ENCODE results near the gene MRPS31.
A peak's percentile ranks its signal among the peaks of the same experiment; 100 is the strongest.

The MRPS31 gene

GRCh38 chr13:40770934-40771618 lies at the start of gene MRPS31:
Gene MRPS31 (minus strand): TSS chr13:40771190. CDS start chr13:40771136, 54 bp downstream.
- peak; percentile 89 for DNase-seq

- DNase-seq: no peak
Measured at GRCh38 chr13:40819797-40820315, 48.9 kb upstream of the MRPS31 start.

- no peak for DNase-seq
Measured at GRCh38 chr13:40818926-40819325, 47.9 kb upstream of the MRPS31 start.

- no peak for DNase-seq
Measured at GRCh38 chr13:40814803-40815202, 43.8 kb upstream of the MRPS31 start.

GRCh38 chr13:40813667-40814454 lies 42.9 kb upstream of the MRPS31 start:
- peak; percentile 27 for DNase-seq

- no peak for DNase-seq
Measured at GRCh38 chr13:40812724-40813445, 41.9 kb upstream of the MRPS31 start.

- no peak for DNase-seq
Measured at GRCh38 chr13:40812102-40812501, 41.1 kb upstream of the MRPS31 start.

- DNase-seq: no peak
Measured at GRCh38 chr13:40809471-40809870, 38.5 kb upstream of the MRPS31 start.

- DNase-seq: no peak
Measured at GRCh38 chr13:40806241-40806640, 35.3 kb upstream of the MRPS31 start.

GRCh38 chr13:40803316-40803715 lies 32.3 kb upstream of the MRPS31 start:
- DNase-seq: no peak

- no peak for DNase-seq
Measured at GRCh38 chr13:40801255-40802217, 30.5 kb upstream of the MRPS31 start.

- no peak for DNase-seq
Measured at GRCh38 chr13:40800559-40800958, 29.6 kb upstream of the MRPS31 start.

- DNase-seq: no peak
Measured at GRCh38 chr13:40799508-40799907, 28.5 kb upstream of the MRPS31 start.

- no peak for DNase-seq
Measured at GRCh38 chr13:40798380-40798779, 27.4 kb upstream of the MRPS31 start.

GRCh38 chr13:40796649-40797048 lies 25.7 kb upstream of the MRPS31 start:
- DNase-seq: no peak

GRCh38 chr13:40794414-40795368 lies 23.7 kb upstream of the MRPS31 start:
- no peak for DNase-seq

- DNase-seq: no peak
Measured at GRCh38 chr13:40793339-40793738, 22.3 kb upstream of the MRPS31 start.

GRCh38 chr13:40792284-40793051 lies 21.5 kb upstream of the MRPS31 start:
- no peak for DNase-seq

- peak; percentile 40 for DNase-seq
Measured at GRCh38 chr13:40790154-40790616, 19.2 kb upstream of the MRPS31 start.
